Renal cortical epithelial cell (primary cell): ENCODE results near the gene SLC22A23. TPM values are rescaled to one million over a fixed set of nuclear protein-coding genes. Genes with fewer than 3 reads are reported as not detected.

Experiments
- DNase-seq: peaks from one replicate; pipeline ENCODE4 v3.0.0-alpha.2; 2011; ENCODE audit warnings: low read depth
- total RNA-seq: library from RNA; depleted of rRNA; stranded (reverse); fragments of >200 nt; gene quantifications from 2 replicates; pipeline ENCODE4 v1.2.3, GENCODE V29; 2014

SLC22A23 gene
- total RNA-seq, 1 donor from 2014 or later: 2.4 TPM

DNA sequence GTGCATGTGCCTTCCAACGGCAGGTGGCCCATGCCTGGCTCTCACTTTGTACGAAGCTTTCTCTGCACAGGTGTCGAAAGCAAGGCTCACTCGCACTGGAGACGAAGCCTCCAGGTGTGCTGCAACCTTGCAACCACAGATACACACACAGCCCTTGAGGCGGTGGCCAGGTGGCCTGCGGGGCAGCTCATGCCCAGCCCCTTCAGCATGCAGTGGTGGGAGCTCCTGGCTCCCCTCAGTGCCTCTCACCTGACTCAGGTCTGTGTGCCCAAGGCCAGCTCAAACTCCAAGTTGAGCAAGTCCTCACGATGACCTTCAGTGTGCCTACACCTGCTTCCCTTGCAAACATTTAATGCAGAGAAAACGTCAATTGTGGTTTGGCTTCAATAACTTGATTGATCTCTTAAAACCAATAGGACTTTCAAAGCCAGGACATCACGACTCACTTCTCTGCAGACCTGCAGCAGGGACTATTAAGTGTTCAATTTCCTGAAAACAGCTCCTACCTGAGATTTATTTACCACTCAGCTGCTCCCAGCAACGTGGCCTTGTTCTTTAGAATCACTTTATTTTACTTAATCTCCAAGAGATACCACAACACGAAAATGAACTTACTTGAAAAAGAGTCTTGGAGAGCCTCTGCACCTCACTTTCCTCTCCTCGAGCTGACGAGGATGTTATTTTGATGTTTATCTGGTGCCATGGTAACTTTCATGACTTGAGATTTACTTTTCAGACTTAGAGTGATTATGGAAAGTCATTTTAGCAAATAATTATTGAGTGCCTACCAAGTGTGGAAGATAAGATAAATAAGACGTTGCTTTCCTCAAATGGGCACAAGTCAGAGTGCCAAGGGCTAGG lies 86.3 kb downstream of the SLC22A23 start:
- DNase-seq: no peak

DNA sequence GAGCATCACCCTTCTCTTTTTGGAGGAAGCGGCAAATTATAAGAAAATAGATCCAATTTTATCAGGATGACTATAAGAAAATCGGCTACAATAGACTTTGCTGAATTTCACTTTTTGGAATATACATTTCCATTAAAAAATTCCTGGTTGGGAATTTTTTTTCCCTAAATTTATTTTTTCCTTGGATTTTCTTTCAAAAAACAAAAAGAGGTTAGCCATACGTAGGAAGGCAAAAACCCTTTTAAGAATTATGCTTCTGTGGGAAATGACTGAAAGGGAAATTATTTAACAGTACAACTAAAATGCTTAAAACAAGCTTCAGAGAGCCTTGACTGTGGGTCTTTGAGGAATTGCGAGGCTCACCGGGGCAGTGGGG lies 86.9 kb downstream of the SLC22A23 start:
- no peak for DNase-seq

DNA sequence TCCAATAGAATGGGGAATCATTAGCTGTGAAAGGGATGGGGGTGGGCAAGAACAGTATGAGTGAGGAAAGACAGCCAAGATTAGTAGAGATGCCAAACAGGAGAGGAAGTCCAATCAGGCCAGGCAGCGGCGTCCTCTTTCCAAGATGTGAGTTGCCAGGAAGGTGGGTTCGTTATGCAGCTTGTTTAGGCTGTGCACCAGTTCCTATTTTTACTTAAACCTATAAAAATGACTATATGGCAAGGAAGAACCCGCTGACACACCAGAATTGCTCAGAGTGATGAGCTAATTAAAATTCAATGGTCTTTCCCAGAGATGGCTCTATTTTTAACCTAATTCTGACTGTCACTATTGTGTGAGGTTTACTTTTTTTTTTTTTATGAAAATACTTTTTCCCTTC lies 88.2 kb downstream of the SLC22A23 start:
- no peak for DNase-seq

- no peak for DNase-seq
Observed at GRCh38 chr6:3367630-3368029, 89.2 kb downstream of the SLC22A23 start.

DNA sequence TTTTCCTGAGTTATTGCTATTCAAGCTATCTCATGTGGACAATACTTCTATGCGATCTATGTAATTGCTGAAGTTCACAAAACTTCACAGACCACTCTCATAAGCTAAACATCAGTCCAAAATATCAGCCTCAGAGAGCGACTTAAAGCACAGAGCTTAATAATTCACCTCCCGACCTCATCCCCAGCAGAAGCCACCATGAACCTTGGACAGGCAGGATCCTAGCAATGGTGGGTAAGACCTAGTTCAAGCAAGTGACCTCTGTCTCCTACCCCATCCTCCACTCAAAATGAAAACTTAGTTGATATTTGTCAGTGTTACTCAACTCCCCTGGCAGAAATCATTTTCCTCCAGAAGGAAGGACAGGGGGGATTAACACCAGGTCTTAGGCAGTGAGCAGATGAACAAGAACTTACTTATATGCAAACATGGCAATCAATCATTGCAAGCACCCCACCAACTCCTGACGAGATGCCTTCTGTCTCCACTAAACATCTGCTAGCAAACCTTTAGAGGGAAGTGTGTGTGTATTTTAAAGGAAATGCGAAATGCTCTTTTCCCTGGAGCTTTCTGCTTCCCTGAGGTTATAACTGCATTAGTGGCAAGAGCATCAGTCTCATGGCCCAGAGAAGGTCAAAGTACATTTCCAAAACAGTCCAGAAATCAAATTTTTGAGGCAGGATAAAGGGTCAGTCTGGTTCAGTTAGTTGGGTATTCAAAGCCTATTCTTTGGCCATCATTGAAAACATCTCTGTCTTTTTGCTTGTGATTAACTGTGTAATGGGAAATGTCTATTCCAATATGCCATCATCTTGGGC lies 90.0 kb downstream of the SLC22A23 start:
- DNase-seq: no peak

DNA sequence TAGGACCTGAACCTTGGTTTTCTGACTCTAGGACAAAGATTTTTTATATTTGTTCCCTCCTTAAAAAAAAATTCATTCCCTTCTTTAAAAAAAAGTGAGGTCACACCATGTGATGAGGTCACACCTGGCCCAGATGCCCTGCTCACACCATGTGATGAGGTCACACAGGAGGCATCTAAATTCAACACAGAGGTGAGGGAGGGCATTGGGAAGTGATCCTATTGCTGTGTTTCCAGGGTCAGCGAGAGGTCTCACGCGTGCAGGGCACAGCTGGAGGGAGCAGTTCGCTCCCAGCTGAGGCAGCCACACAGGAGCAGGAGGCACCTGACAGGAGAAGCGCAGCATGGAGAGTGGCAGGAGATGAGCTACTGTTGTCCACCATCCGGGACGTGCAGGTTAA lies 92.5 kb downstream of the SLC22A23 start:
- no peak for DNase-seq

DNA sequence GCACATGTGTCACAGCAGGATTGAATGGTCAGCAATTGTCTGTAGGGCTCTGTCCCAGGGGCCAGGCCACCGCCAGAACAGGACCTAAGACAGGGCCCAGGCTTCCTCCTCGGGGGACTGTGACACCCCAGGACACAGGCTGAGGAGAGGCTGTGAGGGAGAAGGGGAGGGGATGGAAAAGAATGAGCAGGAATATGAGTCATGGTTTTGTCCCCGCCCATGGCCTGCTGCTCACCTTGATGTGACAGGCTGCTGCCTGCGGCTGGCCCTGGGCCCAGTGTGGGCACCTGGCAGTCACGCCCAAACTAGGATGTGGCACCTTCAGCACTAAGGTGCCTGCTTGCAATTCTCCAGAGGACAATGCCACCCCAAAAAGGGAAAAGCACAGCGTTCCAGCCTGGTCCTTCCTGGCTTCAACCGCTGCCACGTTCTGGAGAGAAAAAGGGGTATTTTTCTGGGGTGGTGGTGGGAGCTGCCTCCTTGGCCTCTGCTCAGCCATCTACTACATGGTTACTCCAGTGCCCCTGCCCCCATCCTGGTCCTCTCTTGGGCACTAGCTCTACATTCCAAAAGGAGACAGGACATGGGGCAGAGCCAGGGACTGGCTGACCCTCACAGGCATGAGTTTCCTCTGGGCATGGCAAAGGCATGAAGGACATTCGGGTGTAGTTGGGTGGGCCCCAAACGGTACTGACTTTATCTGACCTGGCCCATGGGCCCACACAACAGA lies 93.4 kb downstream of the SLC22A23 start:
- peak; percentile 42 for DNase-seq

- DNase-seq: no peak
Observed at GRCh38 chr6:3361312-3362037, 95.4 kb downstream of the SLC22A23 start.

- no peak for DNase-seq
Observed at GRCh38 chr6:3360727-3361045, 96.2 kb downstream of the SLC22A23 start.

DNA sequence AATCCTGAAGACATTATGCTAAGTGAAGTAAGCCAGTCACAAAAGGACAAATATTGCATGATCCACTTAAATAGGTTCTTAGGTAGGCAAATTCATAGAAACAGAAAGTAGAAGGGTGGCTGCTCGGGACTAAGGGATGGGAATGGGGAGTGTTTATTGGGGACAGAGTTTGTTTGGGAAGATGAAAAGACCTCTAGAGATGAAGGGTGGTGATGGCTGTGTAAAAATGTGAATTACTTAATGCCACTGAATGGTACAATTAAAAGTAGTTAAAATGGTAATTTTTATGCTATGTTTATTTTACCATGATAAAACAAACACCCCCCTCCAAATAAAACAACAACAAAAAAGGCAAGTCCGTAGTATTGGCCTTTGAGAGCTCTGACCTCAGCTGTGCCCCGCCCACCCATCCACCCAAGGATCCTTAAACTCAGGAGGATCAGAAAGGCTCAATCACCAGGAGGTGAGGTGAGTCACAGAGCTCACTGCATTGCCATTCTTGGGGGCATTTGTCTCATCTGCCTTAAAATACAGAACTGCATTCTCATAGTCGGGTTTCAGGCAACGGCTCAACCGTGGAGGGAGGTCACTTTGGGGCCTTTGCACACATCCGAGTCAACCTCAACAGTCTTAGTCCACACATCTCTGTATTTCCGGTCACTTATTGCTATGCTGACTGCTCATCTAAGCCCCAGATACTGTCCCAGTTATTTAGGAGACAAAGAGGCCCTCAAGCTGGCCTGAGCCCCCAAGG lies 96.7 kb downstream of the SLC22A23 start:
- no peak for DNase-seq

DNA sequence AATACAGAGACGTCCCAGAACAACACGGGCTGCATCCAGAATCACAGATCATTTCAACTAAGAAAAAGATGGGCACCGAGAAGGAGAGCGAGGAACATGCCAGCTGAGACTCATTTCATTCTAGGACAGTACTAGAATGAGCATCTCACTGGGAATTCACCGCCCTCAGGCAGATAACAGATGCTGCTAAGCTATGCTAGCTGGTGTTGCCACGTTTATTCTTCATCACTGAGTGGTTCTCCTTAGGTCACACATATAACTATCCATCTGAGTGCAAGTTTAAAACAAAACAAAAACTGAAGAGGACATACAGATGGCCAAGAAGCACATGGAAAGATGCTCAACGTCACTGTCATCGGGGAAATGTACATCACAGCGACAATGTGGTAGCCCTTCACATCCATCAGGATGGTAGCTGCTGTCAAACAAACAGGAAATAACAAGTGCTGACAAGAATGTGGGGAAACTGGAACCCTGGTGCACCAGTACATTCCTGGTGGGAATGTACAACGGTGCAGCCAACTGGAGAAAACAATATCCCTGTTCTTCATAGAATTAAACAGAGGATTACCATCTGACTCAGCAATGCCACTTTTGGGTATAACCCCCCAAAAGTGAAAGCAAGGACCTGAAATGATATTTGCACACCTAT lies 97.6 kb downstream of the SLC22A23 start:
- no peak for DNase-seq

DNA sequence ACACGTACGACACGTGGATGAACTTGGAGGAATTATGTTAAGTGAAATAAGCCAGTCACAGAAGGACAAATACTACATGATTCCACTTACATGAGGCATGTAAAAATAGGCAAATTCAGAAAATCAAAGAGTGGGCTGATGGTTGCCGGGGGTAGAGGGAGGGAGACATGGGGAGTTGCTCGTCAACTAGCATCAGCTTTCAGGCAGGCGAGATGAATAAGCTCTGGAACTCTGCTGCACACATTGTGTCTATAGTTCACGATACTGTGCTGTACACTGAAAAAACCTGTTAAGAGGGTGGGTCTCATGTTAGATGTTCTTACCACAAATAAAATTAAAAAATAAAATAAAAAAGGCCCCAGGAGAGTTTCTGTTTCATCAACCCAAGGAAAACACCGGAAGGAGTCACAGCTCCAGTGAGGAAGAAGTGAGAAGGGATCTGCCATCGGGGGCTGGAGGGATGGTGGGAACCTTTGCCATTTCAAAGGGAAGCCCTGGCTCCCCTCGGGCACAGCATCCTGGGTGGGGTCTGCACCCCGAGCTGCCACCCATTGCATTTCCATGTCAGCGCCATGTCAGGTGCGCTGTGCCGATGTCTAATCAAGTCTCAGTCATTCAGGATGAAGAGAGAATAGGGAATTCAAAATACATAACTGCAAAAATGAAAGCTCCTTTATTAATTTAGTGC lies 98.3 kb downstream of the SLC22A23 start:
- DNase-seq: no peak

DNA sequence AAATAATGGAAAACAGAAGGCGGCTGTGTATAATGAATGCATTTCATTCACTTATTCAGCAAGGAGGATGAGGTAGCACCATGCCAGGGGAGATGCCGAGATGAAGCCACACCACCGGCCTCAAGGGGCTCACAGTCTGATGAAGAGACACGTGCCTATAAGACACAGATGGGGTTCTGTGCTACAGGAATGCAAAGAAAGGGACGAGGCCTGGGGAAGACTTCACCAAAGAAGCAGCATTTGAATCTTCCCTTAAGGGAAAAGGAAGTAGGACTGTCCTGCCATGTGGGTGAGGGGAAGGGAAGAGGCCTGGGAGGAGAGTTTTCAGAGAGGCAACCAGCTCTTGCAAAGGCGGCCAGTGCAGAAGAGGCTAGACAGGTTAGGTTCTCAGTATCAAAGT lies 99.2 kb downstream of the SLC22A23 start:
- no peak for DNase-seq

DNA sequence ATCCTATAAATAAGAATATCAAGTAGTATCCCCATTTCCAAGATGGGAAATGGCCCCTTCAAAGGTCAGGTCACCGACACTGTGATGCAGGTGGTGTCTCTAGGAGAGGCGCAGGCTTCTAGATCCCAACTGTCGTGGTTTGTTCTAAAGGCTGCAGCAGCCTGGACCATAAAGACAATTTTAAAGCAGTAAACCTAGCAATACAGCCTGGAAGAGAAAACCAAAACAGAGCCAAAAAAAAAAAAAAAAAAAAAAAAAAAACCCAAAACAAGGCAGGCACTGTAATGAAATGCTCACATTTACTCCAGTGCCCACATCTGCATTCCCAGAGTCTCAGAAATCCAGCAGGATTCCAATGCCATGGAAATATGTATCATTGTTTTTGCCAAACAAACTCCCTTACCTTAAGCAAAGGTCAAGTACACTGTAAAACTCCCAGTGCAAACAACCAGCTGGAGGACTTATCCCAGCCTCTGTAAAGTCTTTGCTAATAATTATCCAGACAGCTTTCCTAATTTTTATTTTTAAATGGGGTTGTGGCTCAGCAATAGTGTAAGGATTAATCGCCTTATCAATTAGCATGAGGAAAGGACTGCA lies 99.9 kb downstream of the SLC22A23 start:
- DNase-seq: peak; percentile 53

DNA sequence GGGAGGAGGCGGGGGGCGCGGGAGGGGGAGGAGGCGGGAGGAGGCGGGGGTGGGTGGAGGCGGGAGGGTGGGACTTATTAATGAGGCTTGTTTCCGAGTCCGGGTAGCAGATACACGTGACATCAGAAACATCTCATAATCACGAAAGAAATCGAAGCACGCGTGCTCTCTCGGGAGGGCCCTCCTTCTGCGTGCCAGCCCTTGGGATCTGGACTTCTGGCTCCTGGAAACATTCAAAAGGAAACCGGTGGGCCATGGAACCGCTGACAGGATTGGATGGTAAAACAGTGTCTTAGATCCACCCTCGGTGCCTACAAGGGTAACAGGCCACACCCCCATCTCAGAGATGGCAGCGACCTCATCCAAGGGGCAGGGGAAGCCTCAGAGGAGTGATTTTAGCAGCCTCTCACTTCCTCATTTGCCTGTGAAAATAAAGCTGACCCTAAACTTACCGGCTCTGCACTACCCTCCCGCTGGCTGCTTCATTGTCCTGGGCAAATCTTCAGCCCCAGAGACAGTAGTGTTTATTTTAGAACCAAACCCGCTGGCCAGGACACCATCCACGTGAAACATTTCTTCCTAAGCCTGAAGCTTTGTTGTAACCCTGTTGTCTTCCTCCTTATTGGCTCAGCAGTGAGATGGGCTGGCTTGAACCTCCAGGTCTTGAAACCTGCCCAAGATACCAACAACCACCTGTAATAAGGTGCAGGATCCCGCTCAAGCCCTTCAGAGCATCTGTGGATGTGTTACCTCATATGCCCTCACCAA lies 100.6 kb downstream of the SLC22A23 start:
- peak; percentile 76 for DNase-seq

DNA sequence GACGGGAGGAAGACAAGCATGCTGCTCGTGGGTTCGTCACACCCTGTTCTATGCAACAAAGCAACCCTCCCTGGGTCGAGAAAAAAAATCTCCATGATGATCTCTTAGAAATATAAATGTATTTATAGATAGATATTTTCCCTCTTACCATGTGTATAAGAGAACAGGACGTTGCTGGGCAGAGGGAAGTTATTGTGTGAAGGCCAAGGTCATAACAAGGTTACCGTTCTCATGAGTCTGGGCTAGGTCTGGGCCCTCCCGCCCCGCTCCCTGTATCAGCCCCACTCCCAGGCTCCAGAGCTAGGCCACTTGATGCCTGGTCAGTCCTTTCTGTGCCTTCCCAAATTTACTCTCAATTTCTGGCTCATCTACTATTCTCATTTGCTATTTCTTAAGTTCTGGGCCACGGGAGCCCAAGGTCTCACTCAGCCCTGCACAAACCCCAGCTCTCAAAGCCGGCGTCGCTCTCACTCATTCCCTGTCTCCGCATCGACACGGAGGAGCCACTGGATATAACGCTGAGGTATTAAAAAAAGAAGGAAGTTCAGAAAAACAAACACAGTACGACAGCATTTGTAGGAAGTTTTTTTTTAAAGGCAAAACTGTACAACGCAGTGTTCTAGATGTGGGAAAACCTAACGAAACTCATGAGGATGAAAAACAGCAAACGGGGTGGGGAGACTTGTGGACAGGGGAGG lies 101.3 kb downstream of the SLC22A23 start:
- DNase-seq: peak; percentile 42

GRCh38 chr6:3355011-3355357 lies 101.9 kb downstream of the SLC22A23 start:
- DNase-seq: no peak

GRCh38 chr6:3353939-3354338 lies 102.9 kb downstream of the SLC22A23 start:
- no peak for DNase-seq
